IPS-18c (cell line): ENCODE measurements around the gene SUB1.
"Not testable (repeated sequence)": the region's sequence is repeated elsewhere in the genome, so short reads cannot be mapped to it uniquely, and the experiment has no call there.

ENCODE experiments used
- H3K4me3 ChIP-seq: 2 replicates; pipeline ENCODE4 v1.7.0; 2013; ENCODE audit warnings: low read depth, mild to moderate bottlenecking, low read length, moderate library complexity; ENCODE audit not compliant: insufficient read depth
- H3K9me3 ChIP-seq: one replicate; pipeline ENCODE4 v1.6.1; 2013; ENCODE audit warnings: mild to moderate bottlenecking, low read length, moderate library complexity; ENCODE audit not compliant: control insufficient read depth, insufficient read depth

Gene SUB1

GRCh38 chr5:32618962-32619361 is 33.6 kb downstream of the SUB1 start:
- Histone ChIP-seq H3K9me3 (no peaks in the 10 kb centered on the region), H3K4me3 (no peak overlapping the region)

GRCh38 chr5:32621256-32621655 is 35.9 kb downstream of the SUB1 start:
- Histone ChIP-seq H3K4me3 (no peak overlapping the region), H3K9me3 (no peaks in the 10 kb centered on the region)

DNA sequence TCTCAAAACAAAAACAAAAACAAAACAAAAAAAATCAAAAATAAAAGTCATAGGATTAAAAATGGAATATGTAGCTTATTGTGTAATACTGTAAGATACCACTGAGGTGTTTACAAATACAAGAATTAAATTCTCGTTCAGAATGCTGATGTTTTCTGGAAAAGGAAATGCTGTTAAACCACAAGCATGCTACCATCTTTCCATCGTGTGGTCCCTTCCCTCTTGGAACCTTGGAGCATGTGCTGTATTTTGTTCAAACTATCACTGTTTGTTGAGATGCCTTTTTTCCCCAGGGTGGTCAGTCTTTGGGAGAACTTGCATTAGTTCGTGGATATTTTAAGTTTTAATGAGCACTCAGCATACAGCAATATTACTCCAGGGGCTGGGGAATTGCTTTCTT is 39.7 kb downstream of the SUB1 start:
- H3K4me3 ChIP-seq = no peak overlapping the region

GRCh38 chr5:32625547-32625946 is 40.2 kb downstream of the SUB1 start:
- Histone ChIP-seq H3K9me3 (no peaks in the 10 kb centered on the region), H3K4me3 (no peak overlapping the region)

More for the DNA sequence above, 39.7 kb downstream of the SUB1 start:
- H3K9me3 ChIP-seq = no peaks in the 10 kb centered on the region

DNA sequence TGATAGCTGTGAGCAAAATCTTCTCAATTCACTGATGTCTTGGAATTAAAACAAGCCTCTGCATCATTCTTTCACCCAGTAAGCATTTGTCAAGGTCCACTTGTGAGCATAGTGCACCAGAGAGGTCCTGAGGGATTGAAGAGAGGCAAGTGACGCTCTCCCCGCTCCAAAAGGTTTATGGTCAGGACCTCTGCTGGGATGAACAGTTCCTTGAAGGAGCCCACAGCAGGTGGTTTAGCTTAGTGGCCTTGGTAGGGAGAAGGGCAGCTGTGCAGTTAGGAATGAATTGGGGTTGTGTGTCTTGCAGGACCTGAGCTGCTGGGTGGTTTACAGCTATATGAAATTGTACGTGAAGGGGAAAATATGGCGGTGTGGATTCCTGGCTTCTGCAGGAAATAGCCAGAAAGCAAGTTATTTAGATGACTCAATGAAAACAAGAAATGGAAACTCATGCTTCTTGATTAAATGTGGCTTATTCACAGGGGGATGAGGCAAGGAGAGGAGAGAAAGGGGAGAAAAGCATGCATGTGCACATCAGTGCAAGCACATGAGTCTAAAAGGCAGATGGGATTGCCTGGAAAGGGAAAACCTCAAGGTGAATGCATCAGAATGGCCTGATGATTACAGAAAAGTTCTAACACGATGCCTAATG is 42.0 kb downstream of the SUB1 start:
- H3K9me3 ChIP-seq = no peaks in the 10 kb centered on the region

GRCh38 chr5:32628049-32628844 is 42.9 kb downstream of the SUB1 start:
- no peak overlapping the region for H3K4me3 ChIP-seq
- no peaks in the 10 kb centered on the region for H3K9me3 ChIP-seq

More for the DNA sequence above, 42.0 kb downstream of the SUB1 start:
- H3K4me3 ChIP-seq = no peak overlapping the region

GRCh38 chr5:32630867-32631491 is 45.6 kb downstream of the SUB1 start:
- Histone ChIP-seq H3K9me3 (no peaks in the 10 kb centered on the region), H3K4me3 (no peak overlapping the region)

- H3K4me3 ChIP-seq, H3K9me3 ChIP-seq: not testable (repeated sequence)
Observed at GRCh38 chr5:32633017-32633416, 47.7 kb downstream of the SUB1 start.

DNA sequence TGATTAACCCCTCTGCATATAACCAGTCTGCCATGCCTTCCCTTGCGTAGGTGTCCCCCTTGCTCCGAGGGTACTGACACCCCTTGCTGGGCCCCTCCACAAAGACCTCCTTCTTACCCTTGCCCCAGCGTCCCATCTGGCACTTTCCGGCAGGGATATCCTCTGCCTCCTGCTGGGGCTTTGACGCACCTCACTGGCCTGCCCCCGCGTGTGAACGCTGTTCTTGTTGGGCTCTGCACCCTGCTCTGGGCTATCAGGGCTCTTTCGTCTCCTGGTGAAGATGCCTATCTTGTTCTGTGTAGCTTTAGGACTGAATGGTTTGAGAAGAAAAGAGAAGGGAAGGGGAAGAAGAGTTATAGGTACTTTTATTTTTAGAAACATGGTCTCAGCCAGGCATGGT is 53.0 kb downstream of the SUB1 start:
- Histone ChIP-seq H3K9me3 (no peaks in the 10 kb centered on the region), H3K4me3 (no peak overlapping the region)

GRCh38 chr5:32639943-32640342 is 54.6 kb downstream of the SUB1 start:
- H3K9me3 ChIP-seq = no peaks in the 10 kb centered on the region
- no peak overlapping the region for H3K4me3 ChIP-seq

DNA sequence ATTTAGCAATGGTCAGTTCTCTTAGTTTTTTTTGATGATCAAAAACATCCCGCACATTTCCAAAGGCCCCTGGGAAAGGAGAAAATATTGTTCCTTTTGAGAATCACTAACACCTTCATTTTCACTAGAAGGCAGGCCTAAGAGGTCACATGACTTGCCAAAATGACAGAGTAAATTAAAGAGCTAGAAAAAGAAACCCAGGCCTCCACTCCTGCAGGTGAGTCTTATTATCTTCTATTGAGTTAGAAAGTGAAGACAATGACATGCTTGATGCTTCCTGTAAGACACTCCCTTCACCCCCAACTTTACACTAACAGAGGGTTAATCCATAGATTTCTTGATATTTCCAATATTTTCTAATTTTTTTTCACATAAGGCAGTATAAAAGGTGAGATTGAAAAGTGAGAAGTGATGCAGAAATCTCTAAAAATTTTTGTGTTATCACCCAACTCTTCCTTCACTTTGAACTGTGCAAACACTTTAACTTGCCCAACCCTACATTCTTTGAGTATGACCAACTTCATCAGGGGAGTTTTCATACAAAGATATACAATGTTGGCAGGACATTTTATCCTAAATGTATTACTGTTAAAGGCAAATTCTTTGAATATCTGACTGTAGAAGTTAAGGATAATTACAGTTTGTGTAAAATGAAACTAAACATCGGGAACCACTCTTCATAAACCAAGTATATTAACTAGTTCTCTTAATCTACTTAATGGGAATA is 57.1 kb downstream of the SUB1 start:
- no peak overlapping the region for H3K4me3 ChIP-seq
- H3K9me3 ChIP-seq = peaks cover 3% of the 10 kb centered on the region

DNA sequence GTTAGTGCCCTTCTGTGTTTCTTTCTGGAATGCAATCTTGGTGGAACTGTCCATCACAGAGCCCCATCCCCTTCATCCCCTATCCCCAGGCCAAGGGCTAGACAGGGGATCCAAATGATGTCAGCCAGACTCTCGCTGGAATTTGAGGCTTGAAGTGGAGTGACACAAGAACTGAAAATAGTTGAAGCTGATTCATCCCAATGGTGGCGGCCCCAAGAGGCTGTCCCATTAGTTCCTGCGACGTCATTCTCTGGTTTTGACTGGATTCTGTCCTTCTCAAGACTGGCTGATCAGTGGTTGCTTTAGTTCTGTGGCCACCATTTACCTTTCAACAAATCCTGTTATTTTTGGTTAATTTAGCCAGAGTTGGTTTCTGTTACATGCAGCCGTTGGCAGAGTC is 59.9 kb downstream of the SUB1 start:
- peaks cover 3% of the 10 kb centered on the region for H3K9me3 ChIP-seq
- H3K4me3 ChIP-seq = no peak overlapping the region

DNA sequence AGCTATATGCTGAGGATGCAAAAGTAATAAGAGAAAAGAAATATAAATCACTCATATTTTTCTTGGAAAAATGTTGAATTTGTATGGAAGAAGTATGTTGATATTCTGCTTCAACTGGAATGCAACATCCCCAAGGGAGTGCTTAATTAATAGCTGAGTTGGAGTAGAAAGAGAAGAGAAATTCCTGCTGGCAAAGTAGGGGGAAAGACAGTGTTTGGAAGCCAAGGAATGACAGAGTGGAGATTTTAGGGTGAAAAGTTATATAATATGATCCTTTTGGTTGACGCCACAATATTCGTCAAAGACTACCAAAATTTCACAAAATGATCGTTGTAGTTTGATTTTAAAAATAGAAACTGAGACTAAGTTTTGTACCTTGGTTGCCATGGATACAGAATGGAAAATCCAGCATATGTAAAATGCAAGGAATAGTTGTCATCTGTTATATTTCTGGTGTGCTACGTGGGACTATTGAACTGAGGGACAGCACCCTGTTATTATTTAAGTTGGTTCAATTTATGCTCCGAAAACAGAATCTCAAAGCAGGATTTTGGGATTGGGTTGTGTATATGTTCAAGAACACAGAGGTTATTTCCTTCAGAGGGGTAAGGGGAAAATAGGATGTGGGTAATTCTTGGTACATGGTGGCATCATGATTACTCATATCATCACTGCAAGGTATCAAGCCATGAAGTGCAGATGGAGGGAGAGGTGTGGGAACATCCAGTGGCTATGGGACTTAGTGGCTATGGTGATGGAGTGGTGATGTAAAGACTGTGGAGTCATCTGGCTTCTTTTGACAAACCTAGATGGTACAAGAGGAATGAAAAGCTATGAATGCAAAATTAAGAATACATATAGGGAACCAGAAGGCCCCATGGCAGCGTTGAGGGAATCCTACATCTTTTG is 61.0 kb downstream of the SUB1 start:
- Histone ChIP-seq H3K4me3 (no peak overlapping the region), H3K9me3 (peaks cover 3% of the 10 kb centered on the region)

DNA sequence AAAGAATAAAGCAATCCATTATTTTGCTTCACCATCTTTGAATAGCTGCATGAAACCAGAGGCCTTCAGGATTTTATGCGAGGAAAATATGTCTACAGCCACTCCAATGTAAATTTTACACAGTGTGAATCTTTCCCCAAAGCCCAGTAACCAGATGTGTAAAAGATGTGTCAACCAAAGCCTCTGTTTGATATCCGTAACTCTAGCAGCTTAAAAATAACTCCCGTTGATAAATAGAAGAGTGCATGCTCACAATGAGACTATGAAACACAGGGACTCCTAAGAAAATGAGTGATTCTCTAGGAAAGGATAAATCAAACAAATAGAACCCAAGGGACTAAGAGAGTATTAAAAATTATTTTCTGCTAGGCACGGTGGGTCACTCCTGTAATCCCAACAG is 65.7 kb downstream of the SUB1 start:
- no peaks in the 10 kb centered on the region for H3K9me3 ChIP-seq

GRCh38 chr5:32651638-32652037 is 66.3 kb downstream of the SUB1 start:
- H3K9me3 ChIP-seq = no peaks in the 10 kb centered on the region

More for the DNA sequence above, 65.7 kb downstream of the SUB1 start:
- H3K4me3 ChIP-seq = no peak overlapping the region

More at GRCh38 chr5:32651638-32652037, 66.3 kb downstream of the SUB1 start:
- H3K4me3 ChIP-seq = no peak overlapping the region
